H1 (cell line): Measurements from ENCODE around the gene SS18L1. TPM values are rescaled to one million over a fixed set of nuclear protein-coding genes. Genes with fewer than 3 reads are reported as not detected.

Experiments
- CTCF ChIA-PET: fragments of 300-600 bp; sonication (Branson Sonifier 250); formaldehyde crosslinking; loops from one replicate; lab custom pipeline; 2021; ENCODE audit not compliant: partially characterized antibody; lab: Charles Lee
- POLR2A ChIA-PET: fragments of 300-600 bp; sonication (Branson Sonifier 250); formaldehyde crosslinking; loops from one replicate; lab custom pipeline; 2021; ENCODE audit warnings: inconsistent platforms; ENCODE audit not compliant: partially characterized antibody; lab: Charles Lee
- DNase-seq, 2 experiments: peaks; one replicate each; pipeline versions ENCODE4 v3.0.0 to v3.0.0-alpha.2; 2010 to 2022; ENCODE audit warnings: low spot score in 2 of 2, low read depth in 1 of 2, mixed read lengths in 1 of 2
- FAIRE-seq: peaks from 2 replicates; lab custom pipeline; 2011; peaks lifted over from hg19 to GRCh38; lab: Jason Lieb, UNC
- H2AFZ ChIP-seq: 2 replicates; pipeline ENCODE4 v1.8.1; 2012; ENCODE audit warnings: low read length, inconsistent platforms
- H2AK5ac ChIP-seq: 2 replicates; pipeline ENCODE4 v1.6.1; 2013; ENCODE audit warnings: low read depth, low read length
- H2BK120ac ChIP-seq: replicated peaks from 2 replicates; pipeline ENCODE3; 2013; ENCODE audit warnings: low read depth, low read length, inconsistent platforms
- H2BK12ac ChIP-seq: 2 replicates; pipeline ENCODE4 v1.6.1; 2013; ENCODE audit warnings: low read depth, low read length
- H2BK15ac ChIP-seq: 2 replicates; pipeline ENCODE4 v1.6.1; 2013; ENCODE audit warnings: low read length
- H2BK20ac ChIP-seq: 2 replicates; pipeline ENCODE4 v1.6.1; 2013; ENCODE audit warnings: low read length
- H2BK5ac ChIP-seq: 2 replicates; pipeline ENCODE4 v1.6.1; 2013; ENCODE audit warnings: low read depth, low read length
- H3K14ac ChIP-seq: 2 replicates; pipeline ENCODE4 v1.6.1; 2013; ENCODE audit warnings: inconsistent platforms; ENCODE audit not compliant: insufficient read length
- H3K18ac ChIP-seq: 2 replicates; pipeline ENCODE4 v1.6.1; 2013; ENCODE audit warnings: low read length; ENCODE audit errors: extremely low read depth
- H3K23ac ChIP-seq: 2 replicates; pipeline ENCODE4 v1.6.1; 2013; ENCODE audit warnings: inconsistent platforms; ENCODE audit not compliant: insufficient read length
- H3K23me2 ChIP-seq: 2 replicates; pipeline ENCODE4 v1.6.1; 2013; ENCODE audit warnings: low read depth, low read length
- H3K27ac ChIP-seq: 2 replicates; pipeline ENCODE4 v1.6.1; 2011; ENCODE audit warnings: low read depth, low read length, inconsistent platforms
- H3K27me3 ChIP-seq, 4 experiments: replicated peaks in 1 of 4; 1 replicate in 1 of 4; 2 replicates in 3 of 4; pipeline versions ENCODE4 v1.6.1 to v1.8.1; 2011 to 2013; ENCODE audit warnings: low read length in 3 of 4, mild to moderate bottlenecking in 3 of 4, inconsistent platforms in 2 of 4, mixed read lengths in 2 of 4, moderate library complexity in 1 of 4; ENCODE audit not compliant: control insufficient read depth in 3 of 4, insufficient read depth in 3 of 4; ENCODE audit errors: extremely low read depth in 1 of 4
- H3K36me3 ChIP-seq, 4 experiments: 2 replicates each; pipeline versions ENCODE4 v1.6.1 to v1.8.1; 2011 to 2013; ENCODE audit warnings: mild to moderate bottlenecking in 4 of 4, low read length in 3 of 4, moderate library complexity in 2 of 4, control low read depth in 1 of 4, inconsistent platforms in 1 of 4; ENCODE audit not compliant: insufficient read depth in 4 of 4, control insufficient read depth in 2 of 4
- H3K4ac ChIP-seq: replicated peaks from 2 replicates; pipeline ENCODE3; 2013; ENCODE audit warnings: low read length, low read depth, mixed read lengths, inconsistent platforms; ENCODE audit not compliant: insufficient read length
- H3K4me1 ChIP-seq, 4 experiments: replicated peaks in 1 of 4; 1 replicate in 1 of 4; 2 replicates in 3 of 4; pipeline versions ENCODE4 v1.6.1 to v1.8.1; 2011 to 2013; ENCODE audit warnings: low read length in 3 of 4, inconsistent platforms in 2 of 4, mixed read lengths in 1 of 4; ENCODE audit not compliant: insufficient read depth in 4 of 4, control insufficient read depth in 3 of 4
- H3K4me2 ChIP-seq, 2 experiments: 2 replicates each; pipeline versions ENCODE4 v1.6.1 to v1.8.1; 2011 to 2013; ENCODE audit warnings: low read depth in 2 of 2, low read length in 2 of 2, control low read depth in 1 of 2, inconsistent platforms in 1 of 2, mild to moderate bottlenecking in 1 of 2; ENCODE audit not compliant: insufficient read depth in 1 of 2
- H3K4me3 ChIP-seq, 4 experiments: fragments of 200-600, 300-600 bp in 1 of 4; sonication (generic), shearing (Covaris generic), sonication (Bioruptor Twin) in 1 of 4; 2 replicates each; pipeline versions ENCODE4 v1.5.1 to v1.8.1; 2011 to 2016; ENCODE audit warnings: low read length in 4 of 4, low read depth in 3 of 4, control low read depth in 2 of 4, inconsistent platforms in 2 of 4, mild to moderate bottlenecking in 2 of 4, mixed read lengths in 1 of 4, moderate library complexity in 1 of 4; ENCODE audit not compliant: insufficient read depth in 2 of 4; ENCODE audit errors: extremely low read depth in 1 of 4
- H3K56ac ChIP-seq: replicated peaks from 2 replicates; pipeline ENCODE3; 2013; ENCODE audit warnings: low read depth, mild to moderate bottlenecking, mixed read lengths, low read length, inconsistent platforms; ENCODE audit not compliant: insufficient read length
- H3K79me1 ChIP-seq: 2 replicates; pipeline ENCODE4 v1.6.1; 2013; ENCODE audit warnings: low read depth, low read length, control low read depth
- H3K79me2 ChIP-seq, 2 experiments: 2 replicates each; pipeline versions ENCODE4 v1.6.1 to v1.8.1; 2012 to 2013; ENCODE audit warnings: low read length in 2 of 2, mild to moderate bottlenecking in 2 of 2, inconsistent platforms in 1 of 2; ENCODE audit not compliant: insufficient read depth in 2 of 2, control insufficient read depth in 1 of 2
- H3K9ac ChIP-seq, 4 experiments: replicated peaks in 1 of 4; 1 replicate in 1 of 4; 2 replicates in 3 of 4; pipeline versions ENCODE4 v1.6.1 to v1.8.1; 2011 to 2013; ENCODE audit warnings: low read depth in 3 of 4, low read length in 3 of 4, control low read depth in 2 of 4, mild to moderate bottlenecking in 2 of 4, moderate library complexity in 2 of 4, inconsistent platforms in 1 of 4; ENCODE audit errors: extremely low read depth in 1 of 4
- H3K9me3 ChIP-seq, 2 experiments: 2 replicates each; pipeline versions ENCODE4 v1.6.1 to v1.8.1; 2012 to 2013; ENCODE audit warnings: mild to moderate bottlenecking in 2 of 2, moderate library complexity in 2 of 2, control low read depth in 1 of 2, inconsistent platforms in 1 of 2, low read depth in 1 of 2, low read length in 1 of 2, mixed read lengths in 1 of 2; ENCODE audit not compliant: insufficient read depth in 2 of 2
- H4K20me1 ChIP-seq, 2 experiments: replicated peaks in 1 of 2; 2 replicates each; pipeline versions ENCODE3 to v1.8.1; 2011 to 2013; ENCODE audit warnings: inconsistent platforms in 2 of 2, low read length in 2 of 2, mild to moderate bottlenecking in 1 of 2; ENCODE audit not compliant: insufficient read depth in 2 of 2, control insufficient read depth in 1 of 2
- H4K5ac ChIP-seq: 2 replicates; pipeline ENCODE4 v1.6.1; 2013; ENCODE audit warnings: low read length, low read depth, mixed read lengths, inconsistent platforms; ENCODE audit not compliant: insufficient read length
- H4K8ac ChIP-seq: 2 replicates; pipeline ENCODE4 v1.8.0; 2013; ENCODE audit warnings: mild to moderate bottlenecking, moderate library complexity, low read length, inconsistent platforms; ENCODE audit not compliant: insufficient read depth; ENCODE audit errors: extremely low read depth
- H4K91ac ChIP-seq: replicated peaks from 2 replicates; pipeline ENCODE3; 2013; ENCODE audit warnings: low read length, mixed read lengths, inconsistent platforms; ENCODE audit not compliant: insufficient read length
- CTCF ChIP-seq, 3 experiments: IDR thresholded peaks; 1 replicate in 2 of 3; 2 replicates in 1 of 3; pipeline versions ENCODE4 v1.5.1 to v1.6.1; 2011; ENCODE audit warnings: low read length in 3 of 3, mild to moderate bottlenecking in 3 of 3, inconsistent platforms in 2 of 3, low read depth in 1 of 3, moderate library complexity in 1 of 3; ENCODE audit not compliant: insufficient read depth in 1 of 3; ENCODE audit errors: control extremely low read depth in 1 of 3
- POLR2A ChIP-seq, 2 experiments: IDR thresholded peaks; 1 replicate in 1 of 2; 2 replicates in 1 of 2; pipeline ENCODE4 v1.6.1; 2011; ENCODE audit warnings: low read depth in 2 of 2, low read length in 2 of 2, mild to moderate bottlenecking in 2 of 2; ENCODE audit errors: control extremely low read depth in 1 of 2
- RAD21 ChIP-seq, 2 experiments: IDR thresholded peaks in 1 of 2; conservative IDR thresholded peaks in 1 of 2; 2 replicates each; pipeline ENCODE4 v1.6.1; 2011; ENCODE audit warnings: low read depth in 2 of 2, low read length in 2 of 2, improper control_type of control experiment in 1 of 2, inconsistent platforms in 1 of 2, mild to moderate bottlenecking in 1 of 2, moderate library complexity in 1 of 2
- SIN3A ChIP-seq, 2 experiments: IDR thresholded peaks in 1 of 2; conservative IDR thresholded peaks in 1 of 2; 2 replicates each; pipeline ENCODE4 v1.6.1; 2011 to 2012; ENCODE audit warnings: low read length in 2 of 2, improper control_type of control experiment in 1 of 2, low read depth in 1 of 2, mild to moderate bottlenecking in 1 of 2
- WGBS, 2 experiments: shearing (Covaris generic) in 1 of 2; methylation state at CpG; one replicate each; pipeline versions ENCODE4 v1.1.6 to v1.1.7; 2013 to 2015; ENCODE audit warnings: low lambda C conversion rate in 2 of 2, mixed read lengths in 2 of 2, inconsistent platforms in 1 of 2, low coverage in 1 of 2, missing lambda C conversion rate in 1 of 2; ENCODE audit not compliant: insufficient replicate concordance in 2 of 2, insufficient coverage in 1 of 2, insufficient read length in 1 of 2; ENCODE audit errors: extremely low coverage in 1 of 2, missing lambda C conversion rate in 1 of 2; 5-methylcytosine and 5-hydroxymethylcytosine counted together
- polyA plus RNA-seq, 7 experiments: library from polyadenylated mRNA; depleted of rRNA in 3 of 7; stranded (reverse) in 5 of 7; unstranded in 2 of 7; fragments of >200 nt in 5 of 7; fragments of 200-250 nt in 2 of 7; gene quantifications; 1 replicate in 5 of 7; 2 replicates in 1 of 7; 4 replicates in 1 of 7; pipeline versions ENCODE4 v1.2.1 to v1.2.3, GENCODE V29; 2011 to 2013; ENCODE audit warnings: missing spikeins in 2 of 7, mixed read lengths in 2 of 7
- total RNA-seq: library from RNA; stranded (reverse); fragmentation: NEBNext Ultra II Directional; extraction: Animal tissue kit (Norgen Biotek cat#: 25700); gene quantifications from 2 replicates; pipeline ENCODE4 v1.2.1, GENCODE V29; 2021

SS18L1 gene
- total and polyA plus RNA-seq, 2 of the 8 experiments (the other 6 are each of a cell fraction or from before 2014, with no cell fraction given): 28.4 to 29.7 TPM

- no peak overlapping the region for H3K14ac ChIP-seq
- no peaks in the 10 kb centered on the region for H3K9me3 ChIP-seq
- POLR2A ChIA-PET: interaction anchor here (1.1 to 12.2 kb wide), 10 partner anchors 11 to 112 kb away, joined by 3 to 125 read pairs (median 4); partner anchors contain the start of gene TAF4
- H2BK15ac ChIP-seq: no peak overlapping the region
- peaks cover 4 to 13% (median 7%) of the 10 kb centered on the region in 4 experiments for H3K4me1 ChIP-seq
- no peak overlapping the region for H2BK120ac ChIP-seq
- no peak overlapping the region for H3K18ac ChIP-seq
- H4K8ac ChIP-seq: no peak overlapping the region; the same call in 1 of the 2 replicates
- WGBS, 2 experiments: 62% methylated on average over 19 of the region's 19 CpGs; no CpG with 5 or more reads in 1 of the 2 experiments
- H3K4ac ChIP-seq: no peak overlapping the region
- H2BK20ac ChIP-seq: no peak overlapping the region
- no peak overlapping the region for H2AFZ ChIP-seq
- H3K4me3 ChIP-seq: peak overlapping the region; percentile 65 to 98 (median 78)
- CTCF ChIA-PET: interaction anchor here (1.1 to 5.4 kb wide), 7 partner anchors 10 to 113 kb away, joined by 4 to 57 read pairs (median 8); no protein-coding TSS in a partner anchor
- H4K91ac ChIP-seq: no peak overlapping the region
- H4K20me1 ChIP-seq: peaks cover 25 to 29% of the 10 kb centered on the region in 2 experiments
- no peak overlapping the region for H3K27ac ChIP-seq
- no peak for FAIRE-seq
- no peak overlapping the region for H3K23ac ChIP-seq
- H3K23me2 ChIP-seq: peaks cover 5% of the 10 kb centered on the region; the same call in 1 of the 2 replicates
- DNase-seq: no peak
- peak overlapping the region; percentile 81 to 86 for H3K4me2 ChIP-seq
- H2BK5ac ChIP-seq: no peak overlapping the region
- no peak overlapping the region for H4K5ac ChIP-seq
- peak overlapping the region in 2 of 4 experiments; percentile 42 to 44; a peak in 3 of 7 replicates for H3K9ac ChIP-seq
- H3K56ac ChIP-seq: no peak overlapping the region
- H3K79me1 ChIP-seq: peaks cover 18% of the 10 kb centered on the region
- no peak overlapping the region for H2BK12ac ChIP-seq
- no peak overlapping the region for H2AK5ac ChIP-seq
- 0 out of 4 replicates have a peak, but pooled peaks of 1 of the 2 experiments have one; percentile 12 for TF ChIP-seq SIN3A (conservative IDR thresholded peaks at IDR 0.05 in 1 of 2, IDR thresholded peaks at IDR 0.05 in 1 of 2; ENCODE audit: low read depth in 1 of 2, low read length in 2 of 2)
- no peak for TF ChIP-seq POLR2A (IDR thresholded peaks at IDR 0.05; ENCODE audit: control extremely low read depth in 1 of 2, low read depth in 2 of 2, low read length in 2 of 2)
- TF ChIP-seq CTCF (IDR thresholded peaks at IDR 0.05; ENCODE audit: control extremely low read depth in 1 of 3, insufficient read depth in 1 of 3, low read depth in 1 of 3, low read length in 3 of 3): peak in 2 of 3 experiments; percentile 10 to 23; a peak in 2 of 4 replicates
- peak; percentile 19 to 36; a peak in 3 of 4 replicates for TF ChIP-seq RAD21 (IDR thresholded peaks at IDR 0.05 in 1 of 2, conservative IDR thresholded peaks at IDR 0.05 in 1 of 2; ENCODE audit: low read depth in 2 of 2, low read length in 2 of 2)
- H3K36me3 ChIP-seq: peaks cover 33 to 44% (median 37%) of the 10 kb centered on the region in 4 experiments
- peaks cover 13 to 36% of the 10 kb centered on the region in 2 experiments for H3K79me2 ChIP-seq
- H3K27me3 ChIP-seq: no peaks in the 10 kb centered on the region; a peak in 1 of 7 replicates
Observed at GRCh38 chr20:62123450-62124118, 20.0 kb upstream of the SS18L1 start.
